D341Med (cell line): ENCODE measurements around the gene MRFAP1L1.
"Not testable (repeated sequence)": the region's sequence is repeated elsewhere in the genome, so short reads cannot be mapped to it uniquely, and the experiment has no call there.

Source experiments
- DNase-seq: peaks from one replicate; pipeline ENCODE4 v3.0.0; 2012; ENCODE audit warnings: low spot score

The MRFAP1L1 gene

DNA sequence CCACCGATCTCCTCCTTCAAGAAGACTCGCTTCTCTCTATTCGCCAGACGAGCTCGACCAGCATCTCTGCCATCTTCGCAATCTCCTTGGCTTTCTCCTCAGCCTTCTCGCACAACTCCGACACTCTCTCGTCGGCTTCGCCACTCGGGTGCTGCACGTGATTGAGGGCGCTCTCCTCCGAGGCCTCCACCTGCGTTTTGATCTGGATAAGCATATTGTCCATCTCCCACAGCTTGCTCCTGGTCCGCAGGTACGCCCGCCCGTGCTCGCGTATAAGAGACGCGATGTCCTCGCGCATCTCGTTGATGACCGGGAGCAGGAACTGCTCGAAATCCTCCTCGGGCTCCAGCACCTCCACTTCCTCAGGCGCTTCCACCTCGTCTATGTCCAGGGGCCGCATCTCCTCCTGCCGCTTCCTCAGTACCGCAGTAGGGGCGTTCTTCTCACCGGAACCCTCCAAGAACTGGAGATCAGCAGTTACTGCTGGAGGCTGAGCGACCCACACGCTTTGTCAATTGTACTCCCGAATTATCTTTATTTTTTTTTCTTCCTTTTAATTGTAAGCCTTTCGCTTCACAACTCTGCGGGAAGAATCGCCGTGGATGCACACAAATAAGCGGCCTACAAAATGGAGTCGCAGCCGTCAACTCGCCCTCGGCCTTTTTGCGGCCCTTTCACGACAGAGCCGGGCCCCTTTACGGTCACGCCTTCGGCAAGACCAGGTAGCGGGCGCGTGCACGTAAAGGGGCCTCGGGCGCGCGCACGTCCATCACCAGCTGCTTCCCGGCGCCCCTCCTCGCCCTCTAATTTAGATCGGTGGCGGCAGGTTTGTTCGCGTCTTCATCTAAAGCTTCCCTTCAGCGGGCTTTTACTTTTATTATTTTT lies at the start of gene MRFAP1L1:
Gene MRFAP1L1 (minus strand): TSS at position 636 of the 885 bp plus-strand sequence. CDS start 236 bp downstream, at position 400.
- peak; percentile 97 for DNase-seq

DNA sequence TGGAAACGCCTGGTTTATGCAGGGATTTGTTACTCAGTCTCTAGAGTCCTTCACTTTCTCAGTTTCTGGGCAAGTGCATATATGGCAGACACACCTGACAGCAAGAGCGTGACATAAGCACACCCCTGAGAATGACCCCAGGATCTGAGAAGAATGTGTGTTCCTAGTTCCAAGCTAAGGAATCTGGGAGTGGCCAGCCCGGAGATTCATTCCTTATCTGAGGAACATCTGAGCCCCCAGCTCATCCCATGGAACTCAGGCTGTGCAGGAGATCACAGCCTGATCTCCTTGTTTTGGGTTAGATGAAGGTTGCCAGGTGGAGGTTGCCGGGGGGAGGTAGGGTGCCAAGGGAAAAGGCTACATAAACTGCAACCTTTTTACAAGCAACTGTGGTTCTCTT lies 49.1 kb upstream of the MRFAP1L1 start:
- DNase-seq: no peak

DNA sequence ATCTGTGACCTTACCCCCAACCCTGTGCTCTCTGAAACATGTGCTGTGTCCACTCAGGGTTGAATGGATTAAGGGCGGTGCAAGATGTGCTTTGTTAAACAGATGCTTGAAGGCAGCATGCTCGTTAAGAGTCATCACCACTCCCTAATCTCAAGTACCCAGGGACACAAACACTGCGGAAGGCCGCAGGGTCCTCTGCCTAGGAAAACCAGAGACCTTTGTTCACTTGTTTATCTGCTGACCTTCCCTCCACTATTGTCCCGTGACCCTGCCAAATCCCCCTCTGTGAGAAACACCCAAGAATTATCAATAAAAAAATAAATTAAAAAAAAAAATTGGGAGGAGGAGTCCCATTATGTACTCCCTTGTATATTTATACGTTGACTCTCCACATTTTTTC lies 46.7 kb upstream of the MRFAP1L1 start:
- not testable (repeated sequence) for DNase-seq

DNA sequence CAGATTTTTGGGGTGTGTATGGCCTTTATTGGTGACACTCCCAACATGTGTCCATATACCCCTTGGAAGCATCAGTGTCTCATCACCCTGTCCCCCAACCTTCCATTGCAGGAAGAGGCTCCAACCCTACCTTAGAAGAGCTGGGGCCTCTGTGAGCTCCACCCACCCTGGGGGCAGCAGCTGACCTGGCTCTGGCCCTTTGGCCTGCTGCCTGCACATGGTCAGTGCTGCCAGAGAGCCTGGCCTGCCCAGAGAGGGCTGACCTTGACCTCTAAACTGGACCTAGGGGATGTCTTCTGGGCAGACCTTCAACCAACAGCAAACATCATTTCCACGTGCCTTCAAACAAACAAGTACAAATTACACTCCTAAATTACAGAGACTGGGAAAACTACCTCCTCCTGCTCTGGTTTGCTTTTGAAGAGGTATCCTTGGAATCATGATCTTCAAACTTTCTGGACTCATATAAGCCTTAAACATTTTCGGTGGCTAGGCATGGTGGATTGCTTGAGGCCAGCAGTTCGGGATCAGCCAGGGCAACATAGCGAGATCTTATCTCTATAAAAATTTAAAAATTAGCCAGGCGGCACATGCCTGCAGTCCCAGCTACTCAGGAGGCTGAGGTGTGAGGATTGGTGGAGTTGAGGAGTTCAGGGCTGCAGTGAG lies 45.6 kb upstream of the MRFAP1L1 start:
- no peak for DNase-seq

DNA sequence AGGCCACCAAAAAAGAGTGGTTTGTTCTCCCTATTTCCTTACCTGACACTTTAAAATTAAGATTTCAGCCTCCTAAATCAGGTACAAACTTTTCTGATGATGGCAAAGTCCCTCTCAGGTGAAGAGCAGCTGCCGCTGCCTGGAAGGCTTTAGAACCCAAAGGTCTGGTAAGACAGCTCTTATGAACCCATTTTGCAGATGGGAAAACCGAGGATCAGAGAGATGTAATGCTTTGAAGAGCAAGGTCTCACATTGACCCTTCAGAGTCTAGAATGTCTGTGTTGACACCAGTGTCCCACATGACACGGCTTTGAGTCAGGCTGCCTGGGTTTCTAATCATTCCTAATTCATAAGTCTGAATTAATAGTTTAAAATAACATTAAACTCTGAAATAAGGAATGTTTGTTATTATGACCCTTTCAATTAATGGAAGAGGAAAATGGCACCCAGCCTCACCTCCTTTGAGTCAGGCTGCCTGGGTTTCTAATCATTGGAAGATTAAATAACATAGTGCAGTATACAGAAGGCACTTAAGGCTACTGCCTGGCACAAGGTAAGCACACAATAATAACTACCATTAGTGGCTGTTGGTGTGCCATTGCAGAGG lies 44.9 kb upstream of the MRFAP1L1 start:
- DNase-seq: no peak

DNA sequence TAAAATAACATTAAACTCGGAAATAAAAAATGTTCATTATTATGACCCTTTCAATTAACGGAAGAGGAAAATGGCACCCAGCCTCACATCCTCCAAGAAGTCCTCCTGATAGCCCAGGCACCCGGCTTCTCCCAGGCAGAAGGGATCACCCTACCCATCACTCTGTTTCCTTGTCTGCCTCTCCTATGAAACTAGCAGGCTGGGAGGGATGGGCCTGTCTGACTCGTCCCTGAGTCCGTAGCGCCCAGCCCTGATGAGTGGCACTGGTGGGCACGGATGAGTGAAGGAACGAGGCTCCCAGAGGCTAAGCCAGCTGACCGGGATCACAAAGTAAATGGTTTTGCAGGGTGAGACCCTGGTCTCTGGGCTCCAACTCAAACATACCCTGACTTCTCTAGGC lies 44.2 kb upstream of the MRFAP1L1 start:
- no peak for DNase-seq

DNA sequence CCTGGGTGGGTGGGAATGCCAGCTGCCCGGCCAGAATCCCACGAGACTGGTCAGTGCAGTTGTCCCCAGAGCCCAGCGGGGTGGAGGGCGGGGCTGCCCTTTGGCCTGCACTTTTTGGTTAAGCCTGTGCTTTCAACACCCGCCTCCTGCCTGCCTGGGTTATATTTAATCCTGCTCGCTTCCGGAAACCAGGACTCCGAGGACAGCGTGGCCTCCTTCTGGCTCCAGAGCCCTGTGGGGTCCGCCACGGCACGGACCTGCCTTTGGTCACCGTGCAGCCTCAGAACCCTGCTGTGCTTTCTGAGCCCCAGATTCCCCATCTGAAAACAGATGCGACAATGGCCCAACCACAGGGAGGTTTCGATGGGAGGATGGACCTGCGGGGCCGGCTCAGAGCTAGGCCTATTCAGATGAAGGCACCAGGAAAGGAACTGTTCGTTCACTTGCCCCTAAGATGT lies 43.5 kb upstream of the MRFAP1L1 start:
- no peak for DNase-seq

DNA sequence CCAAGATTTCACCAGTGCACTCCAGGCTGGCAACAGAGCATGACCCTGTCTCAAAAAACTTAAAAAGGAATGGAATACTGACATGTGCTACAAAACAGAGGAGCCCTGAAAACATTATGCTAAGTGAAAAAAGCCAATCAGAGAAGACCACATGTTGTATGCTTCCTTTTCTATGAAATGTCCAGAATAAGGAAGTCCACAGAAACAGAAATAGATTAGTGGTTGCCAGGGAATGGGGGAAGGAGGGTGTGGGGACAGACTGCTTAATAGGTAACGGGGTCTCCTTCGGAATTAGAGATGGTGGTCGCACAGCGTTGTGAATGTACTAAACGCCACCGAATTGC lies 42.8 kb upstream of the MRFAP1L1 start:
- no peak for DNase-seq

DNA sequence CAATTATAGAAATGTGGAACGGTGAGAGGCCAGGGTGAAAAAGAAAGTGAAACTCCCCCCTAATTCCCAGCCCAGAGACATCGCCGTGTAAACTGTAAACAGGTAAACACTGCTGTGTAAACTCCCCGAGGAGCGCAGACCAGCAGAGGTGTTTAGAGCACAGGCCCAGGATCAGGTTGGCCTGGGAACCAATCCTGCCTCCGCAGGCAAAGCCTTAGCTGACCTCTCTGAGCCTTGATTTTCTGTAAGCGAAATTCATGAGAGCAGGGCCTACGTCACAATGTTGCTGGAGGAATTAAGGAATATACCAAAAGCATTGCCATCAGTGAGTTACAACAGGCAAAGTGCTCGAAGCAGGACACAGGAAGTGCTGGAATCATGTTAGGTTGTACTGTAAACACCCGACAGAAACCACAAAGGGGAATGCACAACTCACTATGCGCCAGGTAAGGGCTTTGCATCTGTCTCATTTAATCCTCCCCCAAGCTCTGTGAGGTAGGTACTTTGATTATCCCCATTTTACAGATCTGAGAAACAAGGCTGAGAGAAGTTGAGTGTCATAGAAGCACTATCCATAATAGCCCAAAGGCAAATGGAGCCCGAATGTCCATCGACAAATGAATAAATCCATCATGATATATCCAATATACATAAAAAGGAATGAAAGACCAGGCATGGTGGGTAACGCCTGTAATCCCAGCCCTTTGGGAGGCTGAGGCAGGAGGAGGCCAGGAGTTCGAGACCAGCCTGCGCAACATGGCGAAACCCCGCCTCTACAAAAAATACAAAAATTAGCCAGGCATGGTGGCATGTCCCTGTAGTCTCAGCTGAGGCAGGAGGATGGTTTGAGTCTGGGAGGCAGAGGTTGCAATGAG lies 42.2 kb upstream of the MRFAP1L1 start:
- DNase-seq: no peak

DNA sequence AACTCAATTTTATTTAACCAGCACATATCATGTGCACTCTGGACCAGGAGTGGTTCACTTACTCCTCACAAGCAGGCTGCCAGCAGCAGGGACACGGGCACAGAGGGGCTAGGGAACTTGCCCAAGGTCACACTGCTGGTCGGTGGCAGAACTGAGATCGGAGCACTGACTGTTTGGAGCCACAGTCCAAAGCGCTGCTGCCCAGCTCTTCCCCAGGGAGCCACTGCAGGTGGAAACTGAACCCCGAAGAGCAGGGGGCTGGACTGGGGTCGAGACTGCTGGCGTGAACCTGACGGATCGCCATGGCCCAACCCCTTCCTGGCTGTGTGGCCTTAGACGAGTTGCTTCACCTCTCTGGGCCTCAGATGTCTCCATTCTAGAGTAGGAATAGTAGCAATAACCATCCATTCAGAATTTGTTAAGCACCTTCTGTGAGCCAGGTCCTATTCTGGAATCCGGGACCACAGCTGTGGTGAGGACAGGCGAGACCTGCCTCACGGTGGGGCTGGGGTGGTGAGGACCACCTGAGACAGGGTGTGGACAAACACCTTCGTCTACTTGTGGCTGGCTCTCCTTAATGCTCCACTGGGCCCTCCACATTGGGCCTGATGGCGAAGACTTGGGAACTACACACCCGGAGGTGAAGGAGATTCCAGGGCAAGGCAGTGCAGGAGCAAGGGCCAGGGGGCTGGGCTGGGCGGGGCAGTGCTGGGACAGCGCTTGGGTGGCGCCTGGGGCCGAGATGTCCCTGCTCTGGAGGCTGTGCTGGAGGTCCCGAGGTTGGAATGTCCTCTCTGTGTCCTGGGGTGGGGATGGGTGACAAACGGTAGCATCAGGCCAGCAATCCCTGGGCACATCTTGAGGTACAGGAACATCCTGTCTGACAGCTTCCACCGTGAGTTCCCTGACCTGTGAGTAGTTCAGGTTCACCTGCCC lies 40.9 kb upstream of the MRFAP1L1 start:
- DNase-seq: no peak

DNA sequence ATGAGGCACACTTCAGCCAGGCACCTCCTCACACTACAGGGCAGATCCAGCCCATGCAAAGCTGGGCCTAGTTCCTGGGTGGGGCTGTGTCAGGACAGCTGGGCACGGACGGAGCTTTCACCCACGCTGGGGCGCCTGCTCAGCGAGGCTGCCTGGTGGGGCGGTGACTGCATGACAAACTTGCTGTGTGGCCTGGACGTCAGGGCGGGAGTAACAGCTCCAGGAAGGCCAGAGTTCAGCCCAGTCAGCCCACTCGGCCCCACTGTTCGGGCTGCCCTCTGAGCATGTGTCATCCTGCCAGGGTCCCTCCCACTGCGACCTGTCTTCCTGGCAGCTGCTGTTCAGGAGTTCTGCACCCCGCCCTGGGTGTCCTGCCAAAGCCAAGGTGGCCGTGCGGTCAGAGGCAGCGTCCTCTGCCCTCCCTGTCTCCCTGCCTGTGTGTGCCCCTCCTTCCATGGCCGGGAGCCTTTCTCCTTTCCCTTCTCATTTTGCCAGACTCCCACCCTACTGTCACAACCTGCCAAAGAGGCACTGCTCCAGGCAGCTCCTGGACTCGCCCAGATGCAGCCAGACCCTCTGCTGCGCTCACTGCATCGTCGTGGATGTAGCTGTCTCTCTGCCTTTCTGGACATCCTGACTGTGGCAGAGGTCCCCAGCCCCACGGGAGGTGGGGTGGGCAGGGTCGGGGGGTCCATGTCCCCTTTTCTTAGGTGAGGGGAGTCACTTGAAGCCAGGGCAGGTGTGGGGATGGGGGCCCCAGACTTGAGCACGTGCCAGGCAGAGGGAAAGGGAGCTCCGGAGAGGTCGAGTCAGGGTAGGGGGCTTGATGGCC lies 39.9 kb upstream of the MRFAP1L1 start:
- DNase-seq: no peak

DNA sequence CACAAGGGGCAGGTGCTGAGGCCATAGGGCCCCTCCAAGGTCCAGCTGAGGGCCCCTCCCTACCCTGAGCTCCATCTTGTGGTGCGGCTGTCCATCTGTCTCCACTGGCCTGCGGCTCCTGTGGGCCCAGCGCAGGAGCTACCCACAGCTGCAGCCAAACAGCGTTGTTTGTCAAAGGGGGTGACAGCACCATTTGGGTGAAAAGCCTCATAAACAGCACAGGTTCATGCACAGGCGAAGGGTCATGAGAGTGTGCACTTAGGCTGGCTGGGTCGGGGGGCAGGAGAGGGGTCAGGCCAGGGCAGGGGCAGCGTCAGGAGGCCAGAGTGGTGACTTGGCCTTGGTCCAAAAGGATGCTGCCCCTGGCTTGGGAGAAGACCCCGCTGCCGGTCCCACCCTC lies 38.6 kb upstream of the MRFAP1L1 start:
- DNase-seq: no peak

DNA sequence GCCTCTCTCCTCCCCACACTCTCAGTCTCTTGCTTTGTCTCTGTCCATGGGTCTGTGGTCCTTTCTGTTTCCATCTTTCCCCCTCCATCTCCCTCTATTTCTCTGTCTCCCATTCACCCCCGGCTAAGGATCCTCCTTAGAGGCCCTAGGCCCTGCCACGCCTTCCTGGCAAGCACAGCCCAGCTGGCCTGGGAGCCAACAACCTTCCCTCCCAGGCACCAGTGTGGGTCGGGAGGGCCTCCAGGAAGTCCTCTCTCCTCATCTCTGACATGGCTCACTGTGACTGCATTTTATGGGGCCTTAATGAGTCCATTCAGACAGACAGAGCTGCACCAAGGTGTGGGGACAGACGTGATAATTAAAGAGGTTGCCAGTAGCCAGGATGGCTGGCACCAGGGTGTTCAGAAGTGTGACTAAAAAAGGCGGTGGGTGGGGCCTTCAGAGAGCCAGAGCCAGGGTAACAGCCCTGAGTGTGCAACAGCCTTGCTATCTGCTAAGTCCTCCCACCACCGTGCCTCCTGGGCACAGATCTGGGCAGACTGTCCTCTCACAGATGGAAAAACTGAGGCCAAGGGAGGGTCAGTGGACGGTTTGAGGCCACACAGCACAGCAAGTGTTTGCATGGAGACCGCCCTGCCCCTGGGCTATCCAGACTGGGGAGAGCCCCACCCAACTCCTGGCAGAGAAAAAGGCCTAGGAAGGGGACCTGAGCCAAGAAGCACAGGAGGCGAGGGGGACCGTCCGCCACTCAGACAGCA lies 37.8 kb upstream of the MRFAP1L1 start:
- no peak for DNase-seq

DNA sequence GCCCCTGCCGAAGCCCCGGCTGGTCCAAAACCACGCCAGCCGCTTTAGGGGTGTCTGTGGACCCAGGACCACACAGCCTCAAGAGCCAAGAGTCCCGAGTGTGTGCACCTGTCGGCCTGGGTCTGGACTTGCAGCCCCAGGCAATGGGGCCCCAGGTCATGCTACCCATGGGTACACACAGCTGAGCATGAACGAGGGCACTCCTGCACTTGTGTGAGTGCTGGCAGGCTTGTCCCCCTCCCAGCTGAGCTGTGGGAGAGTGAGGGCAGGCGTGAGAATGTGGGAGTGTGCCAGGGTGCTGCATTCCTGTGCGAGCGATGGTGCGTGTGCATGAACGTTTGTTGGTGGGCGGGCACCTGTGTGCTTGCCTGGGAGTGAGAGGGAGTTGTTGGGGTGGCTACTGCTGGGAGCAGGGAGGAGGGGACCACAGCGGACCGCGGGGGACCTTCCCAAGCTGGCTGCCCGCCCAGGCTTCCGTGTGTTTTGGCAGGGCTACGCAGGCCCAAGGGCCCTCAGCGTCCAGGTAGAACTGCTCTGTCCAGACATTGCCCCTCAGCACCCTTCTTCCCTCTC lies 37.1 kb upstream of the MRFAP1L1 start:
- DNase-seq: no peak

DNA sequence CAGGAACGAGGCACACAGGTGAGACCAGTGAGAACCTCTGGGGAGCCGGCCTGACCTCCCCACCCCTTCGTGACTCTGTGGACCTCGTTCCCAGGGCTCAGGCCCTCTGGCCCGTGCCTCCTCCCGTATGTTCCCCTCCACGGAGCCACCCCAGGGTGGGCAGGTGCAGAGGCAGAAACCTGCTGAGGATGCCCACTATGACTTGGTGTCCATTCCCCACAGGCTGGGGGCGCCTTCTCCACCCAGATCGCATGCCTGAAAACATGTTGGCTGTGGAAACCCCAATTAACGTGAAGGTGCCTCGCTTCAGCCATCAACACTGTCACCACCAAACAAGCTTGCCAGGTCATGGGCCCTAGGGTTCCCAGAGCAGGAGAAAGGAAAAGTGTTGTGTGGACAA lies 33.3 kb upstream of the MRFAP1L1 start:
- peak; percentile 15 for DNase-seq

DNA sequence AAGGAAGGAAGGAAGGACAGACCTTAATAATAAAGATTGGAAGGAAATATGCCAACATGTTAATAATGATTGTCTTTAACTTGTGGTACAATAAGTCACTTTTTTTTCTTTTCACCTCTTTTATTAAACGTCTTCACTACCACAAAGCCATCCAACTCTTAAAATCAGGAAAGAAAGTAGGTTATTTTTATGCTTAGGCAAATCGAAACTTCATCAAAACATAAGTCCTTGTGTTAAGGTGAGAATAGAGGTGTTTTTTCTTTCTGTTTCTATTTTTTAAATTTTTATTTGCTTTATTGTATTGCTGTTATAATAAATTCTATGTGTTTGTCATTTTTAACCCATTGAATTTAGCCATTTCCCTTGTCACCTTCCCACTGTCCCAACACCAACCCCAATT lies 32.8 kb upstream of the MRFAP1L1 start:
- no peak for DNase-seq

DNA sequence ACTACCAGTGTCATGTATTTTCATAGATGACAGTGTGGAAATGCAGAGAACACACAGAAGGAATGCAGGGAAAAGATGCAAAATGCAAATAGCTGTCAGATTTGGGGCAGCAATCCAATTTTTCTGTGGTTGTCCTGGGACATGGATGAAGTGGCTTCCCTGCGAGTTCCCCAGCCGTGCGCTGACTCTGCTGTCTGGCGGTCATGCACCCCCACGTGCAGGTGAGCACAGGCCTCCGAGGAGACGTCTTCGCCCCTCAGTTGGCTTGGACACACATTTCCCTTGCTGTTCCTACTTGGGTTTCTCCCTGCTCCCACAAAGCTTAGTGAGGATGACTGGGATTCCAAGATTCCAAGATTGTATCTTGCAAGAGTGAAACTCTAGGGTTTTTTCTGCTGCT lies 30.7 kb upstream of the MRFAP1L1 start:
- DNase-seq: peak; percentile 9

DNA sequence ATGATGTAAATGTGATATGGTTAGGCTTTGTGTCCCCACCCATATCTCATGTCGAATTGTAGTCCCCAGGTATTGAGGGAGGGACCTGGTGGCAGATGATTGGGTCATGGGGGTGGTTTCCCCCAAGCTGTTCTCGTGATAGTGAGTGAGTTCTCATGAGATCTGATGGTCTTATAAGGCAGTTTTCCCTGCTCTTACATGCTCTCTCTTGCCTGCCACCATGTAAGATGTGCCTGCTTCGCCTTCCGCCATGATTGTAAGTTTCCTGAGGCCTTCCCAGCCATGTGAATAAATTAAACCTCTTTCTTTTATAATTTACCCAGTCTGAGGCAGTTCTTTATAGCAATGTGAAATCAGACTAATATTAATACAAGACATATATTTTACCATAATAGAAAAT lies 30.3 kb upstream of the MRFAP1L1 start:
- no peak for DNase-seq
